CD14-positive monocyte (primary cell): ENCODE data around the gene TSHZ2. TPM values are rescaled to one million over a fixed set of nuclear protein-coding genes. Genes with fewer than 3 reads are reported as not detected.

Experiments
- DNase-seq, 3 donors: peaks; one replicate each; pipeline ENCODE4 v3.0.0-alpha.2; 2011 to 2022
- H2AFZ ChIP-seq: 2 replicates; pipeline ENCODE4 v1.6.0; 2012; ENCODE audit warnings: mild to moderate bottlenecking, low read depth, low read length, inconsistent platforms; ENCODE audit not compliant: insufficient read depth, poor library complexity, severe bottlenecking
- H3K27ac ChIP-seq, 2 donors: 1 replicate in 1 of 2; 2 replicates in 1 of 2; pipeline ENCODE4 v1.5.1; 2012 to 2013; ENCODE audit warnings: low read length in 2 of 2, control low read depth in 1 of 2, inconsistent platforms in 1 of 2, low read depth in 1 of 2, mild to moderate bottlenecking in 1 of 2
- H3K27me3 ChIP-seq, 2 donors: one replicate each; pipeline versions ENCODE4 v1.6.0 to v1.6.1; 2011 to 2013; ENCODE audit warnings: low read length in 2 of 2; ENCODE audit not compliant: control insufficient read depth in 2 of 2, insufficient read depth in 2 of 2
- H3K36me3 ChIP-seq, 2 donors: replicated peaks in 1 of 2; 1 replicate in 1 of 2; 2 replicates in 1 of 2; pipeline versions ENCODE4 v1.5.1 to v1.6.1; 2012 to 2013; ENCODE audit warnings: low read length in 2 of 2, control low read depth in 1 of 2, inconsistent platforms in 1 of 2, mild to moderate bottlenecking in 1 of 2; ENCODE audit not compliant: insufficient read depth in 2 of 2, control insufficient read depth in 1 of 2
- H3K4me1 ChIP-seq, 2 donors: 1 replicate in 1 of 2; 2 replicates in 1 of 2; pipeline versions ENCODE4 v1.5.1 to v1.6.1; 2012 to 2013; ENCODE audit warnings: low read length in 2 of 2, control low read depth in 1 of 2, inconsistent platforms in 1 of 2, mild to moderate bottlenecking in 1 of 2, moderate library complexity in 1 of 2; ENCODE audit not compliant: insufficient read depth in 2 of 2, control insufficient read depth in 1 of 2
- H3K4me2 ChIP-seq: replicated peaks from 2 replicates; pipeline ENCODE3; 2012; ENCODE audit warnings: low read length, moderate library complexity, mild to moderate bottlenecking; ENCODE audit not compliant: poor library complexity, severe bottlenecking; ENCODE audit errors: extremely low read depth
- H3K4me3 ChIP-seq, 3 experiments: fragments of 200-600 bp in 1 of 3; sonication (generic) in 1 of 3; replicated peaks in 1 of 3; 1 replicate in 2 of 3; 2 replicates in 1 of 3; pipeline ENCODE4 v1.5.1; 2011 to 2013; ENCODE audit warnings: low read length in 3 of 3, mild to moderate bottlenecking in 3 of 3, control low read depth in 2 of 3, low read depth in 2 of 3, inconsistent platforms in 1 of 3, moderate library complexity in 1 of 3
- H3K79me2 ChIP-seq: 2 replicates; pipeline ENCODE4 v1.6.0; 2012; ENCODE audit warnings: mild to moderate bottlenecking, control low read depth, inconsistent platforms, low read length, moderate library complexity; ENCODE audit not compliant: insufficient read depth
- H3K9ac ChIP-seq: 2 replicates; pipeline ENCODE4 v1.6.0; 2017; ENCODE audit warnings: low read length, mild to moderate bottlenecking; ENCODE audit not compliant: insufficient read depth, poor library complexity, severe bottlenecking
- H3K9me3 ChIP-seq, 2 donors: replicated peaks in 1 of 2; 1 replicate in 1 of 2; 2 replicates in 1 of 2; pipeline versions ENCODE4 v1.5.1 to v1.6.1; 2012 to 2013; ENCODE audit warnings: low read length in 2 of 2, control low read depth in 1 of 2; ENCODE audit not compliant: control insufficient read depth in 1 of 2, insufficient read depth in 1 of 2
- H4K20me1 ChIP-seq: 2 replicates; pipeline ENCODE4 v1.6.0; 2012; ENCODE audit warnings: mild to moderate bottlenecking, low read length, control low read depth, moderate library complexity; ENCODE audit not compliant: insufficient read depth
- H3K27ac Mint-ChIP-seq, 7 donors: one replicate each; pipeline ENCODE4 v1.8.0; 2020; ENCODE audit warnings: mild to moderate bottlenecking in 7 of 7, mixed read lengths in 7 of 7, moderate library complexity in 6 of 7, inconsistent platforms in 2 of 7
- H3K27me3 Mint-ChIP-seq, 3 donors: one replicate each; pipeline ENCODE4 v1.8.0; 2021 to 2022; ENCODE audit warnings: low read depth in 3 of 3, mild to moderate bottlenecking in 3 of 3, mixed read lengths in 3 of 3, moderate library complexity in 3 of 3, inconsistent platforms in 1 of 3
- H3K36me3 Mint-ChIP-seq, 2 donors: one replicate each; pipeline ENCODE4 v1.8.0; 2020; ENCODE audit warnings: mixed read lengths in 2 of 2, inconsistent platforms in 1 of 2, mild to moderate bottlenecking in 1 of 2
- H3K4me1 Mint-ChIP-seq: one replicate; pipeline ENCODE4 v1.8.0; 2020; ENCODE audit warnings: mild to moderate bottlenecking, mixed read lengths
- H3K4me3 Mint-ChIP-seq, 2 donors: one replicate each; pipeline ENCODE4 v1.8.0; 2020; ENCODE audit warnings: mild to moderate bottlenecking in 2 of 2, mixed read lengths in 2 of 2, moderate library complexity in 1 of 2
- H3K9me3 Mint-ChIP-seq, 7 donors: one replicate each; pipeline ENCODE4 v1.8.0; 2020 to 2022; ENCODE audit warnings: mixed read lengths in 7 of 7, mild to moderate bottlenecking in 6 of 7, moderate library complexity in 6 of 7, inconsistent platforms in 2 of 7
- CTCF ChIP-seq: fragments of 200-600 bp; IDR thresholded peaks from one replicate; pipeline ENCODE4 v1.8.0; 2022; ENCODE audit warnings: antibody characterized with exemption, mild to moderate bottlenecking
- WGBS: methylation state at CpG from one replicate; pipeline ENCODE4 v1.1.5; 2013; ENCODE audit warnings: missing lambda C conversion rate; ENCODE audit not compliant: insufficient coverage; 5-methylcytosine and 5-hydroxymethylcytosine counted together
- intact Hi-C, 2 donors: fragments of 100-400 bp; cut with micrococcal nuclease; formaldehyde crosslinking; loops; one replicate each; pipeline versions ENCODE4 v1.15.0 to v1.15.1; 2023
- polyA plus RNA-seq, 3 donors: library from polyadenylated mRNA; depleted of rRNA in 1 of 3; unstranded in 2 of 3; stranded (reverse) in 1 of 3; fragments of 300-500 nt in 2 of 3; fragments of >200 nt in 1 of 3; fragmentation: Illumina TruSeq in 2 of 3; gene quantifications; 1 replicate in 2 of 3; 2 replicates in 1 of 3; pipeline ENCODE4 v1.2.3, GENCODE V29; 2012 to 2021

TSHZ2 gene
- polyA plus RNA-seq, 3 donors = not detected

- Histone ChIP-seq H3K9me3 (no peaks in the 10 kb centered on the region), H3K4me2 (no peak overlapping the region), H3K36me3 (no peaks in the 10 kb centered on the region), H3K27me3 (no peaks in the 10 kb centered on the region), H3K4me3 (no peak overlapping the region), H4K20me1 (no peaks in the 10 kb centered on the region), H3K27ac (no peak overlapping the region), H3K4me1 (no peaks in the 10 kb centered on the region), H3K79me2 (no peaks in the 10 kb centered on the region), H3K9ac (no peak overlapping the region), H2AFZ (no peak overlapping the region)
- H3K4me1 Mint-ChIP-seq = no peaks in the 10 kb centered on the region
- peaks cover 5 to 9% (median 7%) of the 10 kb centered on the region in 3 donors for H3K27me3 Mint-ChIP-seq
- no peak for TF ChIP-seq CTCF
- 65% methylated on average over 2 of the region's 4 CpGs for WGBS
- DNase-seq = no peak
- no peak overlapping the region for H3K4me3 Mint-ChIP-seq
- no peak overlapping the region for H3K27ac Mint-ChIP-seq
- no peaks in the 10 kb centered on the region for H3K9me3 Mint-ChIP-seq
- no peaks in the 10 kb centered on the region for H3K36me3 Mint-ChIP-seq
- intact Hi-C loops = no loop called here
These were observed 208.8 kb downstream of the TSHZ2 start for GRCh38 chr20:53180928-53181362.

- no peak overlapping the region for H3K9ac ChIP-seq
- H4K20me1 ChIP-seq = no peaks in the 10 kb centered on the region
- H3K27ac ChIP-seq = no peak overlapping the region
- no peaks in the 10 kb centered on the region for H3K9me3 ChIP-seq
- H3K27me3 ChIP-seq = no peaks in the 10 kb centered on the region
- Mint-ChIP-seq H3K27me3 (peaks cover 5 to 7% (median 6%) of the 10 kb centered on the region in 3 donors), H3K9me3 (no peaks in the 10 kb centered on the region), H3K4me3 (no peak overlapping the region), H3K4me1 (no peaks in the 10 kb centered on the region), H3K36me3 (no peaks in the 10 kb centered on the region), H3K27ac (no peak overlapping the region)
- no peak overlapping the region for H3K4me2 ChIP-seq
- TF ChIP-seq CTCF = no peak
- DNase-seq = no peak
- no peak overlapping the region for H3K4me3 ChIP-seq
- H2AFZ ChIP-seq = no peak overlapping the region
- H3K79me2 ChIP-seq = no peaks in the 10 kb centered on the region
- no peaks in the 10 kb centered on the region for H3K4me1 ChIP-seq
- WGBS = 68% methylated on average over 3 of the region's 3 CpGs
- intact Hi-C loops = no loop called here
- H3K36me3 ChIP-seq = no peaks in the 10 kb centered on the region
These were observed 209.8 kb downstream of the TSHZ2 start for GRCh38 chr20:53181866-53182376.
